IMR-90 (cell line): Measurements from ENCODE around the gene MXRA8. TPM values are rescaled to one million over a fixed set of nuclear protein-coding genes. Genes with fewer than 3 reads are reported as not detected.

Source experiments
- ATAC-seq: fragments of 200-7000 bp; cut with Tn5 transposase; 2 replicates; pipeline ENCODE4 v1.9.1; 2020; ENCODE audit warnings: low read depth, mild to moderate bottlenecking, moderate library complexity
- BruUV-seq: library from RNA; stranded (reverse); fragments of 400-500 nt; replicated peaks from 2 replicates; lab custom pipeline; 2021; lab: Mats Ljungman, UMichigan
- CTCF ChIA-PET: fragments of 300-600 bp; formaldehyde crosslinking; extraction: SDS; loops from one replicate; lab custom pipeline; 2021; ENCODE audit warnings: antibody characterized with exemption; lab: Yijun Ruan, JAX
- POLR2A ChIA-PET: fragments of 300-600 bp; sonication (Branson Sonifier 250); formaldehyde crosslinking; loops from one replicate; lab custom pipeline; 2022; ENCODE audit warnings: antibody characterized with exemption; ENCODE audit not compliant: unreplicated experiment; lab: Charles Lee
- DNase-seq: peaks from one replicate; pipeline ENCODE4 v3.0.0; 2013
- H2AFZ ChIP-seq: replicated peaks from 2 replicates; pipeline ENCODE3; 2013; ENCODE audit warnings: low read length, mild to moderate bottlenecking; ENCODE audit not compliant: poor library complexity
- H2AK5ac ChIP-seq: 2 replicates; pipeline ENCODE4 v1.6.1; 2013; ENCODE audit warnings: low read depth, low read length, inconsistent platforms
- H2AK9ac ChIP-seq: replicated peaks from 2 replicates; pipeline ENCODE3; 2013; ENCODE audit warnings: mild to moderate bottlenecking, low read depth, low read length, moderate library complexity; ENCODE audit not compliant: poor library complexity
- H2BK120ac ChIP-seq: 2 replicates; pipeline ENCODE4 v1.6.1; 2013; ENCODE audit warnings: low read depth, low read length, inconsistent platforms
- H2BK15ac ChIP-seq: 3 replicates; pipeline ENCODE4 v1.6.1; 2013; ENCODE audit warnings: low read depth, low read length, inconsistent platforms
- H2BK20ac ChIP-seq: 2 replicates; pipeline ENCODE4 v1.6.1; 2013; ENCODE audit warnings: low read depth, mild to moderate bottlenecking, inconsistent platforms, low read length, moderate library complexity
- H2BK5ac ChIP-seq: 2 replicates; pipeline ENCODE4 v1.6.1; 2013; ENCODE audit warnings: mild to moderate bottlenecking, low read depth, low read length, inconsistent platforms; ENCODE audit not compliant: poor library complexity, severe bottlenecking
- H3K14ac ChIP-seq: replicated peaks from 2 replicates; pipeline ENCODE4 v1.6.1; 2013; ENCODE audit warnings: low read depth, low read length, inconsistent platforms
- H3K18ac ChIP-seq: 2 replicates; pipeline ENCODE4 v1.6.1; 2013; ENCODE audit warnings: low read depth, low read length, control low read depth
- H3K23ac ChIP-seq: 2 replicates; pipeline ENCODE4 v1.6.1; 2013; ENCODE audit warnings: low read depth, low read length, inconsistent platforms
- H3K27ac ChIP-seq: 2 replicates; pipeline ENCODE4 v1.5.1; 2013; ENCODE audit warnings: mild to moderate bottlenecking, control low read depth, low read length; ENCODE audit not compliant: insufficient read depth
- H3K27me3 ChIP-seq: 2 replicates; pipeline ENCODE4 v1.6.1; 2013; ENCODE audit warnings: low read length; ENCODE audit not compliant: control insufficient read depth, insufficient read depth
- H3K36me3 ChIP-seq: 2 replicates; pipeline ENCODE4 v1.6.1; 2013; ENCODE audit warnings: low read length, mixed read lengths; ENCODE audit not compliant: control insufficient read depth, insufficient read depth
- H3K4ac ChIP-seq: 2 replicates; pipeline ENCODE4 v1.6.1; 2013; ENCODE audit warnings: low read depth, low read length, inconsistent platforms
- H3K4me1 ChIP-seq: 2 replicates; pipeline ENCODE4 v1.6.1; 2013; ENCODE audit warnings: low read length, mixed read lengths; ENCODE audit not compliant: control insufficient read depth, insufficient read depth
- H3K4me2 ChIP-seq: 2 replicates; pipeline ENCODE4 v1.6.1; 2013; ENCODE audit warnings: low read depth, mild to moderate bottlenecking, control low read depth, low read length, moderate library complexity
- H3K4me3 ChIP-seq: 2 replicates; pipeline ENCODE4 v1.5.1; 2013; ENCODE audit warnings: low read depth, mild to moderate bottlenecking, control low read depth, low read length, moderate library complexity; ENCODE audit not compliant: insufficient read depth
- H3K56ac ChIP-seq: 2 replicates; pipeline ENCODE4 v1.6.1; 2013; ENCODE audit warnings: low read length, inconsistent platforms; ENCODE audit not compliant: insufficient read depth; ENCODE audit errors: extremely low read depth
- H3K79me1 ChIP-seq, 2 experiments: 2 replicates each; pipeline ENCODE4 v1.6.1; 2013; ENCODE audit warnings: low read length in 2 of 2, inconsistent platforms in 1 of 2, low read depth in 1 of 2
- H3K9ac ChIP-seq: 2 replicates; pipeline ENCODE4 v1.6.1; 2013; ENCODE audit warnings: low read depth, low read length, control low read depth
- H3K9me1 ChIP-seq: 2 replicates; pipeline ENCODE4 v1.6.1; 2013; ENCODE audit warnings: low read length, inconsistent platforms; ENCODE audit not compliant: insufficient read depth
- H3K9me3 ChIP-seq: 2 replicates; pipeline ENCODE4 v1.6.1; 2013; ENCODE audit warnings: low read length; ENCODE audit not compliant: control insufficient read depth, insufficient read depth
- H4K20me1 ChIP-seq: 2 replicates; pipeline ENCODE4 v1.6.1; 2013; ENCODE audit warnings: low read length, inconsistent platforms; ENCODE audit not compliant: insufficient read depth
- H4K5ac ChIP-seq: 2 replicates; pipeline ENCODE4 v1.6.1; 2013; ENCODE audit warnings: mild to moderate bottlenecking, low read depth, low read length, control low read depth
- H4K8ac ChIP-seq, 2 experiments: 2 replicates each; pipeline ENCODE4 v1.6.1; 2013; ENCODE audit warnings: low read depth in 2 of 2, low read length in 2 of 2, control low read depth in 1 of 2, inconsistent platforms in 1 of 2
- H4K91ac ChIP-seq: 2 replicates; pipeline ENCODE4 v1.6.1; 2013; ENCODE audit warnings: low read depth, low read length, inconsistent platforms; ENCODE audit not compliant: insufficient read depth
- FOS ChIP-seq: fragments of 150-350 bp; IDR thresholded peaks from 2 replicates; pipeline ENCODE4 v1.6.1; 2016; ENCODE audit warnings: low read depth, low read length
- POLR2A ChIP-seq: IDR thresholded peaks from 2 replicates; pipeline ENCODE4 v1.6.1; 2012; ENCODE audit warnings: mild to moderate bottlenecking, low read depth, low read length
- WGBS, 2 experiments: methylation state at CpG; one replicate each; pipeline versions ENCODE4 v1.1.5 to v1.1.7; 2013; ENCODE audit warnings: missing lambda C conversion rate in 2 of 2; ENCODE audit not compliant: insufficient read length in 1 of 2; ENCODE audit errors: extremely low coverage in 2 of 2; 5-methylcytosine and 5-hydroxymethylcytosine counted together
- dilution Hi-C: fragments of 300-500 bp; cut with HindIII; formaldehyde crosslinking; loops from one replicate; pipeline ENCODE4 v1.14.3; 2018; ENCODE audit warnings: low sequenced_read_pairs; ENCODE audit not compliant: unreplicated experiment
- in situ Hi-C: fragments of 300-500 bp; cut with MboI; formaldehyde crosslinking; loops from 3 replicates; pipeline ENCODE4 v1.14.3; 2019; ENCODE audit warnings: low sequenced_read_pairs, inconsistent platforms, mixed read lengths
- intact Hi-C: fragments of 100-400 bp; cut with micrococcal nuclease; formaldehyde crosslinking; loops from 2 replicates; pipeline ENCODE4 v1.10.0; 2022
- polyA plus RNA-seq, 3 experiments: library from polyadenylated mRNA; depleted of rRNA; stranded (reverse); fragments of >200 nt; gene quantifications; 2 replicates each; pipeline ENCODE4 v1.2.3, GENCODE V29; 2012; ENCODE audit warnings: low replicate concordance in 1 of 3
- total RNA-seq: library from RNA; depleted of rRNA; stranded (reverse); fragments of >200 nt; gene quantifications from 2 replicates; pipeline ENCODE4 v1.2.3, GENCODE V29; 2012

The MXRA8 gene
- total and polyA plus RNA-seq, 2 of the 4 experiments (the other 2 are of a cell fraction): 92.5 to 469 TPM

DNA sequence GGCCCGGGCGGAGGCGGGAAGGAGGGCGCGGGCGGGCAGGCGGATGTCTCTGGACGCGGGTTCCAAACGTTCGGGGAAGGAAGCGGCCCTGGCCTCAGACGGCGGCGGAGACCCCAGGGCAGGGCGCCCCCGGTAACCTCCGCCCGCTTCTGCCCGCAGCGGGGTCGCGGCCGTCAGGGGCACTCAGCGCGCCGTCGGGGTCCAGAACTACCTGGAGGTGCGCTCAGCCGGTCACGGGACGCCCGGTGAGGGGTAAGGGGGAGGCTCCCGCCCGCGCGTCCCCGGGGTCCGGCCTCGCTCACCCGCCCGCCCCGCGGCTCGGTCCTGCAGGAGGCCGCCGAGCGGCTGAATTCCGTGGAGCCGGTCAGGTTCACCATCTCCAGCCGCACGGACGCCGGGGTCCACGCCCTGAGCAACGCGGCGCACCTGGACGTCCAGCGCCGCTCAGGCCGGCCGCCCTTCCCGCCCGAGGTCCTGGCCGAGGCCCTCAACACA is 49.6 kb downstream of the MXRA8 start:
- Histone ChIP-seq H2AK5ac (peak overlapping the region; percentile 36; the same call in 1 of the 2 replicates), H2BK5ac (peak overlapping the region; percentile 42), H2BK15ac (no peak overlapping the region), H3K4me3 (peak overlapping the region; percentile 95), H4K5ac (no peak overlapping the region), H3K27ac (peak overlapping the region; percentile 94), H3K9me3 (no peaks in the 10 kb centered on the region), H4K20me1 (peaks cover 54% of the 10 kb centered on the region), H3K36me3 (peaks cover 38% of the 10 kb centered on the region), H2AK9ac (peak overlapping the region; percentile 98), H3K4me2 (peak overlapping the region; percentile 76), H2BK20ac (no peak overlapping the region), H4K91ac (peak overlapping the region; percentile 49), H2BK120ac (no peak overlapping the region), H3K23ac (peak overlapping the region; percentile 38; the same call in 1 of the 2 replicates), H3K9ac (peak overlapping the region; percentile 82), H3K4ac (peak overlapping the region; percentile 71), H3K9me1 (peaks cover 3% of the 10 kb centered on the region), H3K4me1 (peaks cover 31% of the 10 kb centered on the region), H3K18ac (no peak overlapping the region; the same call in 1 of the 2 replicates), H3K27me3 (no peaks in the 10 kb centered on the region), H2AFZ (peak overlapping the region; percentile 88), H3K79me1 (peaks cover 6 to 52% of the 10 kb centered on the region in 2 experiments), H3K56ac (0 out of 2 replicates have a peak overlapping the region, but pooled peaks have one; percentile 17), H4K8ac (no peak overlapping the region; a peak in 1 of 4 replicates), H3K14ac (peak overlapping the region; percentile 69; the same call in 1 of the 2 replicates)
- ChIA-PET CTCF (no interaction called here), POLR2A (no interaction called here)
- dilution Hi-C loops (no loop called here), in situ Hi-C loops (no loop called here), intact Hi-C loops (loop anchor here (5.0 kb wide), 2 partner anchors 48 to 187 kb away; partner anchors contain the start of gene MXRA8)
- TF ChIP-seq FOS (no peak), POLR2A (peak; percentile 19; the same call in 1 of the 2 replicates)
- WGBS, 2 experiments: 0% methylated on average over 35 of the region's 66 CpGs; no CpG with 5 or more reads in 1 of the 2 experiments
- DNase-seq: no peak
- TSS peak; percentile 56 for BruUV-seq
- ATAC-seq: no peak
